ENCODE measurements around the gene A2M.

DNA sequence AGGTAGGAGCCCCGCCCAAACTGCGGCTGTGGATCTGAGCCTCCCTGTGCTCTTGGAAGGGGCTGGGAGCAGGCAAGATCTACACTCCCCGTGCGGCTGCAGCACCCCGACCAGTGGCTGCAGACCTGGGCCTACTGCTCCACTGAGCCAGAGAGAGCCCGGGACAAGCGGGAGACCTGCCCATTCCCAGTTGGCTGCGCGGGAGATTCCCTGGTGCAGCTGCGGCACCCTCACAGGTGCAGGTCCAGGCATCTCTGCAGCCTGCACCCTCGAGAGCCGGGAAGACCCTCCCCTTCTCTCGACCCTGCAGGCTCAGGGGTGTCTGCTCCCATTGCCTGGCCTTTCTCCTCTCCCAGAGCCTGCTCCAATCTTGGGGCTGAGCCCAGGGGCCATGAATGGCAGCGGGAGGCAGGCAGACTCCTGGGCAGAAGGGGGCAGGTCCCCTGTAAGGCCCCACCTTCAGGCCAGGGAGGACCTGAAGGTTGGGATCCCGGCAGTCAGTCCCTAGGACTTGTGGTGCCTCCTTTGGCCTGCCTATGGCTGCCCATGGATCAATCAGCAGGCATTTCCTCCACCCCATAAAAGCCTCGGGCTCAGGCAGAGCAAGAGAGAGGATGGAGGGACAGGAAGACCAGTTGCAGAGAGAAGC is 8.8 kb upstream of the A2M start:
- TF ChIP-seq, protein P1, sequence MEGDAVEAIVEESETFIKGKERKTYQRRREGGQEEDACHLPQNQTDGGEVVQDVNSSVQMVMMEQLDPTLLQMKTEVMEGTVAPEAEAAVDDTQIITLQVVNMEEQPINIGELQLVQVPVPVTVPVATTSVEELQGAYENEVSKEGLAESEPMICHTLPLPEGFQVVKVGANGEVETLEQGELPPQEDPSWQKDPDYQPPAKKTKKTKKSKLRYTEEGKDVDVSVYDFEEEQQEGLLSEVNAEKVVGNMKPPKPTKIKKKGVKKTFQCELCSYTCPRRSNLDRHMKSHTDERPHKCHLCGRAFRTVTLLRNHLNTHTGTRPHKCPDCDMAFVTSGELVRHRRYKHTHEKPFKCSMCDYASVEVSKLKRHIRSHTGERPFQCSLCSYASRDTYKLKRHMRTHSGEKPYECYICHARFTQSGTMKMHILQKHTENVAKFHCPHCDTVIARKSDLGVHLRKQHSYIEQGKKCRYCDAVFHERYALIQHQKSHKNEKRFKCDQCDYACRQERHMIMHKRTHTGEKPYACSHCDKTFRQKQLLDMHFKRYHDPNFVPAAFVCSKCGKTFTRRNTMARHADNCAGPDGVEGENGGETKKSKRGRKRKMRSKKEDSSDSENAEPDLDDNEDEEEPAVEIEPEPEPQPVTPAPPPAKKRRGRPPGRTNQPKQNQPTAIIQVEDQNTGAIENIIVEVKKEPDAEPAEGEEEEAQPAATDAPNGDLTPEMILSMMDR (IDR thresholded peaks at IDR 0.05 in 4 of 5, conservative IDR thresholded peaks at IDR 0.05 in 1 of 5): no peak
- no peak for TF ChIP-seq POLR2A (IDR thresholded peaks at IDR 0.05)
